Measurements from ENCODE around the gene ADAMTS6. TPM values are rescaled to one million over a fixed set of nuclear protein-coding genes. Genes with fewer than 3 reads are reported as not detected.

The ADAMTS6 gene
- total and polyA plus RNA-seq, 9 donors, result 0.80 to 3.2 (median 1.4) TPM

GRCh38 chr5:65117525-65117924, 364.2 kb downstream of the ADAMTS6 start:
- H3K36me3 ChIP-seq (ENCODE audit: control insufficient read depth, insufficient read depth, low read length), result no peaks in the 10 kb centered on the region
- no peak overlapping the region for H3K4me3 ChIP-seq (ENCODE audit: low read length)
- DNase-seq, result no peak
- no peaks in the 10 kb centered on the region for H3K27me3 ChIP-seq (ENCODE audit: control insufficient read depth, insufficient read depth, low read length)
- H3K9me3 ChIP-seq (replicated peaks; ENCODE audit: control insufficient read depth, low read depth, low read length), result no peaks in the 10 kb centered on the region
- no peak overlapping the region for H3K27ac ChIP-seq (ENCODE audit: low read length)
- WGBS (ENCODE audit: insufficient coverage), result no CpG with 5 or more reads among the region's 2 CpGs
- H3K4me1 ChIP-seq (ENCODE audit: control insufficient read depth, insufficient read depth, low read length), result no peaks in the 10 kb centered on the region

DNA sequence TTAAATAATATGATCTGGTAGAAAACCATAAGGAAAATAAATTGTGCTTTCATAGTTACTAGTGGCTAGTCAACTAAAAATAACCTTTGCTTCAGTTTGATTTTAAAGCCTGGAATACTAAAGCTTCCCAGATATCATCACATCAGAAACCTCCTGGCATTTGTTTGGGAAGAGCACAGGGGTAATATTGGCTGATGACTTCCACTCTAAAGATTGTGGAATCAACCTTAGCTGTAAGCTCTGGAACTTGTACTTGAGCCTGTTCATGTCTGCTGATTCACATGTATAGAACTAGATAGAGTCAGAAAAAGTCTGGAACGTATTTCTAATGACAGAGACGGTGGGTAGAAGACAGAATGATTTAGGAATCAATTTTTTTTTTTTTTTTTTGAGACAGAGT, 367.9 kb downstream of the ADAMTS6 start:
- no CpG with 5 or more reads among the region's 2 CpGs for WGBS (ENCODE audit: insufficient coverage)
- H3K9me3 ChIP-seq (replicated peaks; ENCODE audit: control insufficient read depth, low read depth, low read length), result no peaks in the 10 kb centered on the region
- H3K27ac ChIP-seq (ENCODE audit: low read length), result no peak overlapping the region
- H3K36me3 ChIP-seq (ENCODE audit: control insufficient read depth, insufficient read depth, low read length), result no peaks in the 10 kb centered on the region
- no peak overlapping the region for H3K4me3 ChIP-seq (ENCODE audit: low read length)
- no peak for DNase-seq
- no peaks in the 10 kb centered on the region for H3K27me3 ChIP-seq (ENCODE audit: control insufficient read depth, insufficient read depth, low read length)
- no peaks in the 10 kb centered on the region for H3K4me1 ChIP-seq (ENCODE audit: control insufficient read depth, insufficient read depth, low read length)

DNA sequence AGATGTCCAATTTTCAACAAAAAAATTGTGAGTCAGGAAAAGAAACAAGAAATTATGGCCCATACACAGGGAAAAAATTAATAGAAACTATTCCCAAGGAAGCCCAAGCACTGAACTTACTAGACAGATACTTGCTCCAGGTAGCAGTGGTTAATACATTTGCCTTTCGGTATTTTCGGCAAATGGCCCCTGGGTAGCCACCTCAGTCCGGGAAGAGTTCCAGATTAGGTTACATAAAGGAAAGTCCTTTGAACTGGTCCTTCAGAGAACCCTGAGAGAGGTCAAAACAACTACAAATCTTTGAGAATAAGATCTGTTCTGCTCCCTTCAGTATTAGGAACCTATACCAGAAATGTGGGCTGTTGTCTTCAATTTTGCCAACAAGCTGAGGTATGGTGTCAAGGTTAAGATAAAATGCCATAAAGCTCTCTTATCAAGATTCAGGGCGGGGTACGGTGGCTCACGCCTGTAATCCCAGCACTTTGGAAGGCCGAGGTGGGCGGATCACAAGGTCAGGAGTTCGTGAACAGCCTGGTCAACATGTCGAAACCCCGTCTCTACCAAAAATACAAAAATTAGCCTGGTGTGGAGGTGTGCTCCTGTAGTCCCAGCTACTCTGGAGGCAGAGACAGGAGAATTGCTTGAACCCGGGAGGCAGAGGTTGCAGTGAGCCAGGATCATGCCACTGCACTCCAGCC, 369.6 kb downstream of the ADAMTS6 start:
- WGBS (ENCODE audit: insufficient coverage), result 93% methylated on average over 4 of the region's 12 CpGs
- DNase-seq, result no peak
- no peaks in the 10 kb centered on the region for H3K36me3 ChIP-seq (ENCODE audit: control insufficient read depth, insufficient read depth, low read length)
- no peaks in the 10 kb centered on the region for H3K9me3 ChIP-seq (replicated peaks; ENCODE audit: control insufficient read depth, low read depth, low read length)
- no peaks in the 10 kb centered on the region for H3K4me1 ChIP-seq (ENCODE audit: control insufficient read depth, insufficient read depth, low read length)
- no peaks in the 10 kb centered on the region for H3K27me3 ChIP-seq (ENCODE audit: control insufficient read depth, insufficient read depth, low read length)
- no peak overlapping the region for H3K4me3 ChIP-seq (ENCODE audit: low read length)
- no peak overlapping the region for H3K27ac ChIP-seq (ENCODE audit: low read length)

- DNase-seq, result no peak
- no CpG with 5 or more reads among the region's 3 CpGs for WGBS (ENCODE audit: insufficient coverage)
- no peak overlapping the region for H3K27ac ChIP-seq (ENCODE audit: low read length)
Measured at GRCh38 chr5:65108786-65109743, 372.7 kb downstream of the ADAMTS6 start.

GRCh38 chr5:65105301-65105700, 376.4 kb downstream of the ADAMTS6 start:
- Histone ChIP-seq H3K4me3 (ENCODE audit: low read length) (no peak overlapping the region), H3K36me3 (ENCODE audit: control insufficient read depth, insufficient read depth, low read length) (no peaks in the 10 kb centered on the region), H3K27ac (ENCODE audit: low read length) (no peak overlapping the region), H3K4me1 (ENCODE audit: control insufficient read depth, insufficient read depth, low read length) (peaks cover 18% of the 10 kb centered on the region), H3K9me3 (replicated peaks; ENCODE audit: control insufficient read depth, low read depth, low read length) (no peaks in the 10 kb centered on the region), H3K27me3 (ENCODE audit: control insufficient read depth, insufficient read depth, low read length) (no peaks in the 10 kb centered on the region)
- 84% methylated on average over 4 of the region's 4 CpGs for WGBS (ENCODE audit: insufficient coverage)
- no peak for DNase-seq

More at GRCh38 chr5:65108786-65109743, 372.7 kb downstream of the ADAMTS6 start:
- Histone ChIP-seq H3K9me3 (replicated peaks; ENCODE audit: control insufficient read depth, low read depth, low read length) (no peaks in the 10 kb centered on the region), H3K36me3 (ENCODE audit: control insufficient read depth, insufficient read depth, low read length) (no peaks in the 10 kb centered on the region), H3K4me3 (ENCODE audit: low read length) (no peak overlapping the region), H3K4me1 (ENCODE audit: control insufficient read depth, insufficient read depth, low read length) (peaks cover under 1% of the 10 kb centered on the region), H3K27me3 (ENCODE audit: control insufficient read depth, insufficient read depth, low read length) (no peaks in the 10 kb centered on the region)

- 73% methylated on average over 2 of the region's 2 CpGs for whole genome bisulfite sequencing (ENCODE audit: insufficient coverage)
- no peak overlapping the region for H3K27ac ChIP-seq (ENCODE audit: low read length)
- peaks cover 18% of the 10 kb centered on the region for H3K4me1 ChIP-seq (ENCODE audit: control insufficient read depth, insufficient read depth, low read length)
- no peak overlapping the region for H3K4me3 ChIP-seq (ENCODE audit: low read length)
- no peaks in the 10 kb centered on the region for H3K36me3 ChIP-seq (ENCODE audit: control insufficient read depth, insufficient read depth, low read length)
- no peak for DNase-seq
- H3K27me3 ChIP-seq (ENCODE audit: control insufficient read depth, insufficient read depth, low read length), result no peaks in the 10 kb centered on the region
- H3K9me3 ChIP-seq (replicated peaks; ENCODE audit: control insufficient read depth, low read depth, low read length), result no peaks in the 10 kb centered on the region
Measured at GRCh38 chr5:65104831-65105230, 376.9 kb downstream of the ADAMTS6 start.

DNA sequence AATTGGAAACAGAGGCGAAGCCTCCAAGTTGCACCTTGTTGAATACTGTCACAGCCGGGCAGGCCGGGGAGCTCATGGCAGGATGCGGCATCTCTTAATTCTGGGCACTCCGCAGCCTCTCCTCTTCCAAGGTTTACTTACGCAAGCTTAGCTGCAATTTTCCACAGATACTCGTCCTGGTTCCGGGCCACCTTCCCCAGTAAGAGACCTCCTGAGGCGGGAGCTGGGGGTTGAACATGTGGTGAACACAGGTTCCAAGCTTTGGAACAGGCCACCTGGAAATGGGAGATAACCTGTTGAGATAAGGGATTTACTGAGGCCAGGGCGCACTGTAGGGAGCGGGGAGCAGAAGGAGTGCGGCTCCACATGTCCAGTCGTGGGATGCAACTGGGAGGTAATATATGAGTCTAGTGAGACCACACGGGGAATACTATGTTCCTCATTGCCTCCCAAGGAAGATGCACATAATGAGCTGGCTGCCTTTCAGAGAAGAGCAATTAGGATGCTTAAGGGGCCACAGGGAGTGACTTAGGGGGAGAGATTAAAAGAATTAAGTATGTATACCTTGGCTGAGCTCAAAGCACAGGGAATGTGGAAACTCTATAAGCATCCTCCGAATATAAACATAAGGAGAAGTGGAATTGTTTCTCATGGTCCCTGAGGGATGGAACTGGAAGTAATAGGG, 377.8 kb downstream of the ADAMTS6 start:
- Histone ChIP-seq H3K4me3 (ENCODE audit: low read length) (no peak overlapping the region), H3K4me1 (ENCODE audit: control insufficient read depth, insufficient read depth, low read length) (peaks cover 18% of the 10 kb centered on the region), H3K27ac (ENCODE audit: low read length) (no peak overlapping the region), H3K36me3 (ENCODE audit: control insufficient read depth, insufficient read depth, low read length) (no peaks in the 10 kb centered on the region), H3K9me3 (replicated peaks; ENCODE audit: control insufficient read depth, low read depth, low read length) (no peaks in the 10 kb centered on the region), H3K27me3 (ENCODE audit: control insufficient read depth, insufficient read depth, low read length) (no peaks in the 10 kb centered on the region)
- peak; percentile 72 for DNase-seq
- 27% methylated on average over 9 of the region's 15 CpGs for WGBS (ENCODE audit: insufficient coverage)

DNA sequence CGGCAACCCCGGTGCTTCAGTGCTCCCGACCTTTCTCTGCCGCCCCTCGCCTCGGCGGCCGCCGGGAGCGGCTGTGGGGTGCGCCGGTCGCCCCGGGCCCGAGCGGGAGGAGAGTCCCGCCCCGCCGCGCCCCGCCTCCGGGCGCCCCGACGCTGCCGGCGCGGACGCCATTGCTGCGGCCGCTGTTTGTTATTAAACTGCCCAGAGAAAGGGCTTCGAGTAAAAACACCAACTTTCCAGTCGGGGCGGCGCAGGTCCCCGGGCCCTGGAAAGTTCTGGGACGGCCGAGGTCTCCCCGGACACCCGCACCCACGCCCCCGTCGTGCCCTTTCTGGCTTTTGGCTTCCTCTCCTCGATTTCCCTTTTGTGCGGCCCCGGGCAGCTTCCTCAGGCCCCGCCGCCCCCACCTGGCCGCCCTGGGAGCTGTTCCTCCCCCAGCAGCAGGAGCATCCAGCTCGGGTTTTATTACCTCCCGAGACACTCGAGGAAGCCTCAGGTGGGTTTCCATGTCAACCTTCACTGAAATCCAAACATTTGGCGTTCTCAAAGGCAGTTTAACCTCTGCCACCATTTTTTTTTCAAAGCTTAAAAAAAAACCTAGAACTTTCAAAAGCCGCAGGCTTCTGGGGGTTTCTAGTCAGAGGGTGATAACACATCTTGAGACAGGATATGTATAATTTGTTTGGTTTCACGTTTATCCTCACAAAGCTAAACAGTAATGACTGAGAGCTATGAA, 378.6 kb downstream of the ADAMTS6 start:
- Histone ChIP-seq H3K9me3 (replicated peaks; ENCODE audit: control insufficient read depth, low read depth, low read length) (no peaks in the 10 kb centered on the region), H3K4me1 (ENCODE audit: control insufficient read depth, insufficient read depth, low read length) (peaks cover 18% of the 10 kb centered on the region), H3K36me3 (ENCODE audit: control insufficient read depth, insufficient read depth, low read length) (no peaks in the 10 kb centered on the region), H3K27ac (ENCODE audit: low read length) (peak overlapping the region; percentile 84), H3K27me3 (ENCODE audit: control insufficient read depth, insufficient read depth, low read length) (no peaks in the 10 kb centered on the region), H3K4me3 (ENCODE audit: low read length) (peak overlapping the region; percentile 63)
- under 1% methylated on average over 52 of the region's 55 CpGs for WGBS (ENCODE audit: insufficient coverage)
- DNase-seq, result peak; percentile 73

DNA sequence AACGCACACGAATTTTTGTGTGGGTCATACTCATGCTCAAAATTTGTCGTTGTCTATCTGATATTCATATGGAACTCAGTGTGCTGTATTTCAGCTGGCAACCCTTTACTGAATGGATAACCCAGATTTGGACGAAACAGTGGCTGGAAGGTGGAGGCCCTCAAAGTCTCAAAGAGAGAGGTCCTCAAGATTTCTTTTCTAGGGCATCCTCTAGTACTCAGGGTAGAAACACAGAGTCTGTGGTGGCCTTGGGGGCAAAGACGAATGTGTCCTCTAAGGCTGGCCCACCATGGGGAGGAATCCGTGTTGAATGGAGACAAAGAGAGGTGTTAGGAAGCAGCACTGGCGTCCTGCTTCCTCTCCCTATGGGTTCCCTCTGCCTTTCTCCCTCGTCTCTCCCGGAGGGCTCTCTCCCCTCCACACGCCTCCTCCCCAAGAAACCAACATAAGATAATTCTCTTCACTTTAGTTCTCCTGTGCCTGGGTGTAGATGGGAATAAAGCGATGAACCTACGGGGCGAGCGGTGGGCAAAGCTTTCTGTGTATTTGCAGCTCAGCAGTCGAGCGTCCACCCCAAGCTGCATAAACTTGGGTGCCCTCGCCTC, 379.2 kb downstream of the ADAMTS6 start:
- Histone ChIP-seq H3K27me3 (ENCODE audit: control insufficient read depth, insufficient read depth, low read length) (no peaks in the 10 kb centered on the region), H3K36me3 (ENCODE audit: control insufficient read depth, insufficient read depth, low read length) (no peaks in the 10 kb centered on the region), H3K9me3 (replicated peaks; ENCODE audit: control insufficient read depth, low read depth, low read length) (no peaks in the 10 kb centered on the region), H3K4me3 (ENCODE audit: low read length) (peak overlapping the region; percentile 63), H3K4me1 (ENCODE audit: control insufficient read depth, insufficient read depth, low read length) (peaks cover 18% of the 10 kb centered on the region), H3K27ac (ENCODE audit: low read length) (peak overlapping the region; percentile 47)
- 36% methylated on average over 10 of the region's 17 CpGs for WGBS (ENCODE audit: insufficient coverage)
- peak; percentile 9 for DNase-seq

All from muscle of leg (tissue), 11 donors.